HL-60 (cell line): ENCODE measurements around the gene CNNM3.

ENCODE experiments used
- DNase-seq, 2 experiments: peaks; one replicate each; pipeline ENCODE4 v3.0.0-alpha.2; 2010 to 2020; ENCODE audit warnings: low read depth in 1 of 2, low spot score in 1 of 2
- H3K27ac ChIP-seq: fragments of 250-450 bp; sonication (Bioruptor Pico); replicated peaks from 2 replicates; pipeline ENCODE4 v1.5.1; 2020; ENCODE audit warnings: mild to moderate bottlenecking, moderate library complexity
- H3K27me3 ChIP-seq: fragments of 250-450 bp; sonication (Bioruptor Pico); 2 replicates; pipeline ENCODE4 v1.5.1; 2021; ENCODE audit warnings: mild to moderate bottlenecking, moderate library complexity; ENCODE audit not compliant: insufficient read depth, poor library complexity, severe bottlenecking
- H3K4me3 ChIP-seq: replicated peaks from 2 replicates; pipeline ENCODE4 v1.5.1; 2011; ENCODE audit warnings: mild to moderate bottlenecking, control low read depth, low read length; ENCODE audit not compliant: insufficient read depth
- CTCF ChIP-seq: IDR thresholded peaks from one replicate; pipeline ENCODE4 v1.5.1; 2011; ENCODE audit warnings: low read length, control low read depth, inconsistent platforms; ENCODE audit not compliant: insufficient read depth
- GABPA ChIP-seq: IDR thresholded peaks from 2 replicates; pipeline ENCODE4 v1.6.1; 2012; ENCODE audit warnings: low read depth
- POLR2AphosphoS5 ChIP-seq: IDR thresholded peaks from 2 replicates; pipeline ENCODE4 v1.6.1; 2012; ENCODE audit warnings: low read depth
- SPI1 ChIP-seq: IDR thresholded peaks from 2 replicates; pipeline ENCODE4 v1.6.1; 2012; ENCODE audit warnings: low read depth, mild to moderate bottlenecking, borderline replicate concordance
- TF ChIP-seq, protein P1 (sequence below): IDR thresholded peaks from 2 replicates; pipeline ENCODE4 v1.6.1; 2012; ENCODE audit warnings: low read depth; ENCODE audit not compliant: insufficient replicate concordance

CNNM3 gene

GRCh38 chr2:96841701-96842495, 25.8 kb downstream of the CNNM3 start:
- Histone ChIP-seq H3K27me3 (no peaks in the 10 kb centered on the region), H3K4me3 (no peak overlapping the region), H3K27ac (no peak overlapping the region)
- no peak for DNase-seq
- TF ChIP-seq POLR2AphosphoS5 (no peak), SPI1 (no peak)

DNA sequence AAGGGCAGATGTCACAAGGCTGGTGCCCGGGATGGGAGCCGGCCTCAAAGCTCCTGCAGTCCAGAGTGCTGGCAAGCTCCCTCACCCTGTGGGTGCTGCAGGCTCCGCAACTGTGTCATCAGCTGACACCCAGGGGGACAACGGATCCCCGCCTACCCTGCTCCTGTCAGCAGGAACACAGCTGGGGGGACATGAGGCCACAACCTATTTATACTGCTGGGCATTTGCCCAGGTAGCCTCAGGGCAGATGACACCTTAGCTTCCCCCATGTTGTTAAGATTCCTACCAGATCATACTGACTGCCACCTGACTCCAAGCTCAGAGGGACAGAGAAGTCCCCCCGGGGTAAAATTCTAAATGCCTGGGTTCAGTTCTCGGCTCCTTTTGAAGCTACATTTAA, 26.5 kb downstream of the CNNM3 start:
- H3K27ac ChIP-seq = no peak overlapping the region
- H3K4me3 ChIP-seq = no peak overlapping the region
- no peak for TF ChIP-seq SPI1
- TF ChIP-seq GABPA = no peak
- no peak for TF ChIP-seq CTCF
- TF ChIP-seq POLR2AphosphoS5 = no peak; the same call in 1 of the 2 replicates
- TF ChIP-seq, protein P1, sequence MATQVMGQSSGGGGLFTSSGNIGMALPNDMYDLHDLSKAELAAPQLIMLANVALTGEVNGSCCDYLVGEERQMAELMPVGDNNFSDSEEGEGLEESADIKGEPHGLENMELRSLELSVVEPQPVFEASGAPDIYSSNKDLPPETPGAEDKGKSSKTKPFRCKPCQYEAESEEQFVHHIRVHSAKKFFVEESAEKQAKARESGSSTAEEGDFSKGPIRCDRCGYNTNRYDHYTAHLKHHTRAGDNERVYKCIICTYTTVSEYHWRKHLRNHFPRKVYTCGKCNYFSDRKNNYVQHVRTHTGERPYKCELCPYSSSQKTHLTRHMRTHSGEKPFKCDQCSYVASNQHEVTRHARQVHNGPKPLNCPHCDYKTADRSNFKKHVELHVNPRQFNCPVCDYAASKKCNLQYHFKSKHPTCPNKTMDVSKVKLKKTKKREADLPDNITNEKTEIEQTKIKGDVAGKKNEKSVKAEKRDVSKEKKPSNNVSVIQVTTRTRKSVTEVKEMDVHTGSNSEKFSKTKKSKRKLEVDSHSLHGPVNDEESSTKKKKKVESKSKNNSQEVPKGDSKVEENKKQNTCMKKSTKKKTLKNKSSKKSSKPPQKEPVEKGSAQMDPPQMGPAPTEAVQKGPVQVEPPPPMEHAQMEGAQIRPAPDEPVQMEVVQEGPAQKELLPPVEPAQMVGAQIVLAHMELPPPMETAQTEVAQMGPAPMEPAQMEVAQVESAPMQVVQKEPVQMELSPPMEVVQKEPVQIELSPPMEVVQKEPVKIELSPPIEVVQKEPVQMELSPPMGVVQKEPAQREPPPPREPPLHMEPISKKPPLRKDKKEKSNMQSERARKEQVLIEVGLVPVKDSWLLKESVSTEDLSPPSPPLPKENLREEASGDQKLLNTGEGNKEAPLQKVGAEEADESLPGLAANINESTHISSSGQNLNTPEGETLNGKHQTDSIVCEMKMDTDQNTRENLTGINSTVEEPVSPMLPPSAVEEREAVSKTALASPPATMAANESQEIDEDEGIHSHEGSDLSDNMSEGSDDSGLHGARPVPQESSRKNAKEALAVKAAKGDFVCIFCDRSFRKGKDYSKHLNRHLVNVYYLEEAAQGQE = no peak
- DNase-seq = no peak
- no peaks in the 10 kb centered on the region for H3K27me3 ChIP-seq

GRCh38 chr2:96843538-96844268, 27.6 kb downstream of the CNNM3 start, which contains the start of gene ANKRD23:
ANKRD23 (minus strand) TSS chr2:96844021; CDS start chr2:96843992, 29 bp downstream.
- DNase-seq = no peak
- no peaks in the 10 kb centered on the region for H3K27me3 ChIP-seq
- TF ChIP-seq POLR2AphosphoS5 = no peak
- TF ChIP-seq SPI1 = no peak
- no peak within 1 kb of the TSS for H3K27ac ChIP-seq
- no peak within 1 kb of the TSS for H3K4me3 ChIP-seq

- no peak for DNase-seq
- Histone ChIP-seq H3K27ac (no peak overlapping the region), H3K4me3 (no peak overlapping the region), H3K27me3 (no peaks in the 10 kb centered on the region)
- TF ChIP-seq POLR2AphosphoS5 (no peak), SPI1 (no peak), GABPA (no peak), CTCF (no peak)
- TF ChIP-seq, protein P1 = no peak
Measured at GRCh38 chr2:96844405-96844808, 28.3 kb downstream of the CNNM3 start.
